SK-N-SH treated with all-trans-retinoic acid at 6 μM for 48 hours (cell line): Measurements from ENCODE around the gene DGKG.

ENCODE experiments used
- BACH2 ChIP-seq: fragments of 250-450 bp; sonication (Bioruptor Pico); IDR thresholded peaks from 2 replicates; pipeline ENCODE4 v1.9.0; 2021; ENCODE audit warnings: mild to moderate bottlenecking, borderline replicate concordance
- CREB5 ChIP-seq: fragments of 250-450 bp; sonication (Bioruptor Pico); IDR thresholded peaks from 2 replicates; pipeline ENCODE4 v1.5.1; 2020; ENCODE audit warnings: low read depth, mild to moderate bottlenecking, moderate library complexity
- CSDC2 ChIP-seq: fragments of 250-450 bp; sonication (Bioruptor Pico); IDR thresholded peaks from 2 replicates; pipeline ENCODE4 v1.5.0; 2020; ENCODE audit warnings: mild to moderate bottlenecking, moderate library complexity
- GLIS3 ChIP-seq: fragments of 250-450 bp; sonication (Bioruptor Pico); IDR thresholded peaks from 2 replicates; pipeline ENCODE4 v1.5.0; 2020; ENCODE audit warnings: mild to moderate bottlenecking, moderate library complexity
- RARB ChIP-seq: fragments of 250-450 bp; sonication (Bioruptor Pico); IDR thresholded peaks from 2 replicates; pipeline ENCODE4 v1.8.0; 2021; ENCODE audit warnings: mild to moderate bottlenecking, moderate library complexity
- ZNF565 ChIP-seq: fragments of 450-650 bp; formaldehyde crosslinking; conservative IDR thresholded peaks from 2 replicates; pipeline ENCODE4 v1.5.0; 2020; ENCODE audit warnings: low read depth, mild to moderate bottlenecking, moderate library complexity
- ZNF70 ChIP-seq: fragments of 450-650 bp; formaldehyde crosslinking; IDR thresholded peaks from 2 replicates; pipeline ENCODE4 v1.5.0; 2020; ENCODE audit warnings: mild to moderate bottlenecking, moderate library complexity
- ZNF8 ChIP-seq: fragments of 450-650 bp; formaldehyde crosslinking; IDR thresholded peaks from 2 replicates; pipeline ENCODE4 v1.5.0; 2020; ENCODE audit warnings: mild to moderate bottlenecking, moderate library complexity
- TF ChIP-seq, protein P1 (sequence below): fragments of 250-450 bp; sonication (Bioruptor Pico); IDR thresholded peaks from 2 replicates; pipeline ENCODE4 v1.8.0; 2020; ENCODE audit warnings: mild to moderate bottlenecking, moderate library complexity, borderline replicate concordance
- TF ChIP-seq, protein P2 (sequence below): fragments of 250-450 bp; sonication (Bioruptor Pico); IDR thresholded peaks from 2 replicates; pipeline ENCODE4 v1.5.1; 2021; ENCODE audit warnings: mild to moderate bottlenecking, moderate library complexity

DNA sequence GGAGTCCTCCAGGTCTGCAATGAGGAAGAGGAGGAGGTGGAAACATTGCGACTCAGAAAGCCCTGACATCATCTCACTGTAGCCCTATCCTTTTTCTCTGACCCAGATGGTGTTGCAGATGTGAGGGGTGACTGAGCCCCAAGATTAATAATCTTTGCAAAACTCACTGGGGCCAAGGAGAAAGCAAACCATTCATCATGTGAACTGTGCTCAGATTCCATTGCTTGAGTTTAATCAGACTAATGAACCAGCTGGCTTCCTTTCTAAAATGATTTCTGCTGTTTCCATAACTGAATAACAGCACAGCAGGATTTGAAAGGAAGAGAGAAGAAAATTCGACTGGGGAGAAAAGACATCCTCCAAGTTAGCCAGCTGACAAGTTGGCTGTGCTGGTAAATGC is 13.4 kb upstream of the DGKG start:
- TF ChIP-seq RARB (CRISPR knock-in tag), result no peak
- TF ChIP-seq, protein P1, sequence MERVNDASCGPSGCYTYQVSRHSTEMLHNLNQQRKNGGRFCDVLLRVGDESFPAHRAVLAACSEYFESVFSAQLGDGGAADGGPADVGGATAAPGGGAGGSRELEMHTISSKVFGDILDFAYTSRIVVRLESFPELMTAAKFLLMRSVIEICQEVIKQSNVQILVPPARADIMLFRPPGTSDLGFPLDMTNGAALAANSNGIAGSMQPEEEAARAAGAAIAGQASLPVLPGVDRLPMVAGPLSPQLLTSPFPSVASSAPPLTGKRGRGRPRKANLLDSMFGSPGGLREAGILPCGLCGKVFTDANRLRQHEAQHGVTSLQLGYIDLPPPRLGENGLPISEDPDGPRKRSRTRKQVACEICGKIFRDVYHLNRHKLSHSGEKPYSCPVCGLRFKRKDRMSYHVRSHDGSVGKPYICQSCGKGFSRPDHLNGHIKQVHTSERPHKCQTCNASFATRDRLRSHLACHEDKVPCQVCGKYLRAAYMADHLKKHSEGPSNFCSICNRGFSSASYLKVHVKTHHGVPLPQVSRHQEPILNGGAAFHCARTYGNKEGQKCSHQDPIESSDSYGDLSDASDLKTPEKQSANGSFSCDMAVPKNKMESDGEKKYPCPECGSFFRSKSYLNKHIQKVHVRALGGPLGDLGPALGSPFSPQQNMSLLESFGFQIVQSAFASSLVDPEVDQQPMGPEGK (CRISPR knock-in tag), result no peak
- no peak for TF ChIP-seq CREB5
- TF ChIP-seq, protein P2, sequence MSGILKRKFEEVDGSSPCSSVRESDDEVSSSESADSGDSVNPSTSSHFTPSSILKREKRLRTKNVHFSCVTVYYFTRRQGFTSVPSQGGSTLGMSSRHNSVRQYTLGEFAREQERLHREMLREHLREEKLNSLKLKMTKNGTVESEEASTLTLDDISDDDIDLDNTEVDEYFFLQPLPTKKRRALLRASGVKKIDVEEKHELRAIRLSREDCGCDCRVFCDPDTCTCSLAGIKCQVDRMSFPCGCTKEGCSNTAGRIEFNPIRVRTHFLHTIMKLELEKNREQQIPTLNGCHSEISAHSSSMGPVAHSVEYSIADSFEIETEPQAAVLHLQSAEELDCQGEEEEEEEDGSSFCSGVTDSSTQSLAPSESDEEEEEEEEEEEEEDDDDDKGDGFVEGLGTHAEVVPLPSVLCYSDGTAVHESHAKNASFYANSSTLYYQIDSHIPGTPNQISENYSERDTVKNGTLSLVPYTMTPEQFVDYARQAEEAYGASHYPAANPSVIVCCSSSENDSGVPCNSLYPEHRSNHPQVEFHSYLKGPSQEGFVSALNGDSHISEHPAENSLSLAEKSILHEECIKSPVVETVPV (CRISPR knock-in tag), result no peak
- no peak for TF ChIP-seq ZNF565 (CRISPR knock-in tag)
- TF ChIP-seq BACH2 (CRISPR knock-in tag), result no peak
- no peak for TF ChIP-seq GLIS3
- TF ChIP-seq CSDC2, result no peak
- TF ChIP-seq ZNF8 (CRISPR knock-in tag), result no peak
- TF ChIP-seq ZNF70, result no peak
